Measurements from ENCODE around the gene FIG4. TPM values are rescaled to one million over a fixed set of nuclear protein-coding genes. Genes with fewer than 3 reads are reported as not detected.

Gene FIG4
- polyA plus RNA-seq, 2 of the 4 experiments (the other 2 are of a cell fraction) = 6.2 to 11.2 TPM

- WGBS (ENCODE audit: missing lambda C conversion rate) = 85% methylated on average over 2 of the region's 2 CpGs
- no peak for ATAC-seq
- CTCF ChIA-PET = no interaction called here
- Histone ChIP-seq H3K4me3 (no peak overlapping the region), H3K4me1 (0 out of 3 replicates have a peak, but pooled peaks cover 3% of the 10 kb centered on the region), H3K27ac (no peak overlapping the region), H3K4me2 (no peak overlapping the region), H3K9me3 (no peaks in the 10 kb centered on the region)
- TF ChIP-seq CHD2 (IDR thresholded peaks at IDR 0.05; ENCODE audit: low read length, partially characterized antibody) = no peak
- no peak for TF ChIP-seq TFCP2L1 (CRISPR knock-in tag; IDR thresholded peaks at IDR 0.05)
- TF ChIP-seq JUN (IDR thresholded peaks at IDR 0.05) = no peak
- TF ChIP-seq FOXS1 (CRISPR knock-in tag; IDR thresholded peaks at IDR 0.05) = no peak
- TF ChIP-seq USF2 (IDR thresholded peaks at IDR 0.05) = no peak
- no peak for TF ChIP-seq RAD21 (conservative IDR thresholded peaks at IDR 0.05 in 1 of 2, IDR thresholded peaks at IDR 0.05 in 1 of 2)
- TF ChIP-seq CTCF (IDR thresholded peaks at IDR 0.05) = no peak
- no peak for TF ChIP-seq EHF (CRISPR knock-in tag; IDR thresholded peaks at IDR 0.05)
- TF ChIP-seq MAX (IDR thresholded peaks at IDR 0.05) = no peak
- no peak for TF ChIP-seq BCL3 (IDR thresholded peaks at IDR 0.05)
- TF ChIP-seq POLR2A (IDR thresholded peaks at IDR 0.05; ENCODE audit: low read length) = no peak
- no peak for TF ChIP-seq RCOR1 (IDR thresholded peaks at IDR 0.05; ENCODE audit: low read depth, low read length)
- no peak for TF ChIP-seq ZFP36 (IDR thresholded peaks at IDR 0.05; ENCODE audit: borderline replicate concordance, partially characterized antibody)
- TF ChIP-seq RFX5 (IDR thresholded peaks at IDR 0.05) = no peak
- no peak for TF ChIP-seq PBX3 (IDR thresholded peaks at IDR 0.05)
- TF ChIP-seq ELK1 (IDR thresholded peaks at IDR 0.05; ENCODE audit: low read depth, low read length) = no peak
- TF ChIP-seq NR3C1 (IDR thresholded peaks at IDR 0.05) = no peak
- no peak for TF ChIP-seq POLR2AphosphoS2 (conservative IDR thresholded peaks at IDR 0.05; ENCODE audit: low read length)
- POLR2A ChIA-PET = no interaction called here
- no peak for DNase-seq (ENCODE audit: low read depth in 1 of 2, low spot score in 1 of 2)
- FAIRE-seq = no peak
These were observed 109.7 kb downstream of the FIG4 start for GRCh38 chr6:109800771-109801170.

GRCh38 chr6:109801794-109802193, 110.7 kb downstream of the FIG4 start:
- Histone ChIP-seq H3K4me2 (no peak overlapping the region), H3K27ac (no peak overlapping the region), H3K4me3 (no peak overlapping the region), H3K9me3 (no peaks in the 10 kb centered on the region), H3K4me1 (0 out of 3 replicates have a peak, but pooled peaks cover 3% of the 10 kb centered on the region)
- ChIA-PET POLR2A (no interaction called here), CTCF (no interaction called here)
- WGBS (ENCODE audit: missing lambda C conversion rate) = 78% methylated on average over 2 of the region's 2 CpGs
- FAIRE-seq (no peak), ATAC-seq (no peak), DNase-seq (ENCODE audit: low read depth in 1 of 2, low spot score in 1 of 2) (no peak)
- TF ChIP-seq RARB (CRISPR knock-in tag; IDR thresholded peaks at IDR 0.05) (no peak), TFCP2L1 (CRISPR knock-in tag; IDR thresholded peaks at IDR 0.05) (no peak), BHLHE40 (IDR thresholded peaks at IDR 0.05; ENCODE audit: low read depth, low read length) (no peak), EP300 (IDR thresholded peaks at IDR 0.05) (no peak), FOXS1 (CRISPR knock-in tag; IDR thresholded peaks at IDR 0.05) (no peak), ZSCAN20 (CRISPR knock-in tag; IDR thresholded peaks at IDR 0.05) (no peak), JUN (IDR thresholded peaks at IDR 0.05) (no peak), HMGXB4 (CRISPR knock-in tag; IDR thresholded peaks at IDR 0.05; ENCODE audit: borderline replicate concordance) (no peak), JUNB (IDR thresholded peaks at IDR 0.05) (no peak), ZFP36 (IDR thresholded peaks at IDR 0.05; ENCODE audit: borderline replicate concordance, partially characterized antibody) (no peak), CEBPB (IDR thresholded peaks at IDR 0.05) (no peak), KDM1A (IDR thresholded peaks at IDR 0.05; ENCODE audit: low read depth) (no peak), HES2 (IDR thresholded peaks at IDR 0.05) (no peak), ESRRA (IDR thresholded peaks at IDR 0.05; ENCODE audit: borderline replicate concordance, low read length) (no peak), FOSB (CRISPR knock-in tag; IDR thresholded peaks at IDR 0.05) (no peak), KDM5A (IDR thresholded peaks at IDR 0.05) (no peak)

Data from A549 (cell line).